GM12801 (cell line): ENCODE results near the gene TBC1D8.

Experiments used
- CTCF ChIP-seq: IDR thresholded peaks from one replicate; pipeline ENCODE4 v1.5.1; 2011; ENCODE audit warnings: control low read depth; ENCODE audit not compliant: insufficient read length; ENCODE audit errors: extremely low read depth

Gene TBC1D8

GRCh38 chr2:100974712-100975520, 176.3 kb downstream of the TBC1D8 start:
- no peak for TF ChIP-seq CTCF

GRCh38 chr2:100972452-100972851, 178.7 kb downstream of the TBC1D8 start:
- no peak for TF ChIP-seq CTCF

GRCh38 chr2:100971221-100971620, 180.0 kb downstream of the TBC1D8 start:
- TF ChIP-seq CTCF, result no peak

GRCh38 chr2:100969998-100970397, 181.2 kb downstream of the TBC1D8 start:
- no peak for TF ChIP-seq CTCF

- TF ChIP-seq CTCF, result no peak
Observed at GRCh38 chr2:100968146-100969145, 182.7 kb downstream of the TBC1D8 start.

- no peak for TF ChIP-seq CTCF
Observed at GRCh38 chr2:100967716-100968115, 183.5 kb downstream of the TBC1D8 start.

GRCh38 chr2:100965596-100965995, 185.6 kb downstream of the TBC1D8 start:
- no peak for TF ChIP-seq CTCF
